ENCODE data around the gene GPR39.

DNA sequence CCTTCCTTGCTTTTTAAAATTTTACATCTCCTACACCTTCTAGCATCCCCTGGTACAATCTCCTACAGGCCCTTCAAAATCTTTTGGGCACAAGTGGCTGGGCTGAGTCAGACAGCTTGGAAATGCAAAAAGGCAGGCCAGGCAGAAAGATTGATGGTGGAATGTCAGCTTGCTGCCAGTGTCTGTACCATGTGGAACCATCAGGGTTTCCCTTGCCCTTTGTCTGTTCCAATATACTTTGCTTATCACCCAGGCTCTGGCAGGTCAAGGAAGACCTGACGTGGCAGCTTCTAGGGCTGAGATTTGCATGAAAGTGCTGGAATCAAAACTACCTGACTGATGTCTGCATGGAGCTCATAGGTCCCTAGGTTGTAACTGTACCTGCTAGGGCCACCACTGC, 33.3 kb downstream of the GPR39 start:
- TF ChIP-seq POLR2A (IDR thresholded peaks at IDR 0.05): no peak
- TF ChIP-seq, protein P1, sequence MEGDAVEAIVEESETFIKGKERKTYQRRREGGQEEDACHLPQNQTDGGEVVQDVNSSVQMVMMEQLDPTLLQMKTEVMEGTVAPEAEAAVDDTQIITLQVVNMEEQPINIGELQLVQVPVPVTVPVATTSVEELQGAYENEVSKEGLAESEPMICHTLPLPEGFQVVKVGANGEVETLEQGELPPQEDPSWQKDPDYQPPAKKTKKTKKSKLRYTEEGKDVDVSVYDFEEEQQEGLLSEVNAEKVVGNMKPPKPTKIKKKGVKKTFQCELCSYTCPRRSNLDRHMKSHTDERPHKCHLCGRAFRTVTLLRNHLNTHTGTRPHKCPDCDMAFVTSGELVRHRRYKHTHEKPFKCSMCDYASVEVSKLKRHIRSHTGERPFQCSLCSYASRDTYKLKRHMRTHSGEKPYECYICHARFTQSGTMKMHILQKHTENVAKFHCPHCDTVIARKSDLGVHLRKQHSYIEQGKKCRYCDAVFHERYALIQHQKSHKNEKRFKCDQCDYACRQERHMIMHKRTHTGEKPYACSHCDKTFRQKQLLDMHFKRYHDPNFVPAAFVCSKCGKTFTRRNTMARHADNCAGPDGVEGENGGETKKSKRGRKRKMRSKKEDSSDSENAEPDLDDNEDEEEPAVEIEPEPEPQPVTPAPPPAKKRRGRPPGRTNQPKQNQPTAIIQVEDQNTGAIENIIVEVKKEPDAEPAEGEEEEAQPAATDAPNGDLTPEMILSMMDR (IDR thresholded peaks at IDR 0.05): no peak

Data from Peyer's patch (tissue), 4 donors.